ENCODE results near the gene MRPS16.

Gene MRPS16

DNA sequence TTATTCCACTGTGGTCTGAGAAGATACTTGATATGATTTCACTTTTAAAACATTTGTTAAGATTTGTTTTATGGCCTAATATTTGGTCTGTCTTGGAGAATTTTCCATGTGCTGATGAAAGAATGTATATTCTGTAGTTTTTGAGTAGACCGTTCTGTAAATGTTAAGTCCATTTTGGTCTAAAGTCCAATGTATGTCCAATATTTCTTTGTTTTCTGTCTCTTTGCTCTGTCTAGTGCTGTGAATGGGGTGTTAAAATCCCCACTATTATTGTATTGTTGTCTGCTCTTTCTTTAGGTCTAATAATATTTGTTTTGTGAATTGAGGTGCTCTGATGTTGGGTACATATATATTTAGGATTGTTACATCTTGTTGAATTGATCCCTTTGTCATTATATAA lies 36.7 kb downstream of the MRPS16 start:
- H4K8ac ChIP-seq (ENCODE audit: low read depth, low read length), result no peak overlapping the region
- DNase-seq, result no peak
- H3K9ac ChIP-seq (ENCODE audit: low read length), result no peak overlapping the region
- H2BK120ac ChIP-seq (ENCODE audit: insufficient read depth, low read length, poor library complexity), result no peak overlapping the region
- H3K27ac ChIP-seq (ENCODE audit: low read depth, low read length), result no peak overlapping the region
- no peak overlapping the region for H4K91ac ChIP-seq (ENCODE audit: low read depth, low read length)
- H4K12ac ChIP-seq (ENCODE audit: low read depth, low read length), result no peak overlapping the region
- H2BK5ac ChIP-seq (ENCODE audit: low read depth, low read length, poor library complexity), result no peak overlapping the region
- no peak overlapping the region for H2AFZ ChIP-seq (ENCODE audit: insufficient read depth, low read length, poor library complexity)
- H3K23ac ChIP-seq (ENCODE audit: low read length), result no peak overlapping the region
- no peak overlapping the region for H3K14ac ChIP-seq (ENCODE audit: low read length)
- H3K18ac ChIP-seq (ENCODE audit: low read length), result no peak overlapping the region
- H3K4ac ChIP-seq (ENCODE audit: low read depth, low read length), result no peak overlapping the region
- no peak overlapping the region for H2AK5ac ChIP-seq (ENCODE audit: low read length)
- H3K36me3 ChIP-seq (ENCODE audit: control insufficient read depth in 1 of 2, insufficient read depth in 2 of 2, low read length in 2 of 2), result peaks cover 0 to 7% of the 10 kb centered on the region in 2 experiments
- WGBS (ENCODE audit: extremely low coverage, insufficient coverage, insufficient read length), result no CpG with 5 or more reads among the region's 1 CpG
- H3K27me3 ChIP-seq (ENCODE audit: insufficient read depth, low read length), result no peaks in the 10 kb centered on the region
- no peaks in the 10 kb centered on the region for H3K4me1 ChIP-seq (ENCODE audit: control insufficient read depth in 1 of 2, insufficient read depth in 2 of 2, low read length in 2 of 2)
- H3K4me2 ChIP-seq (ENCODE audit: low read length), result no peak overlapping the region
- no peaks in the 10 kb centered on the region for H3K9me3 ChIP-seq (ENCODE audit: insufficient read depth, low read depth, low read length)
- H3K79me1 ChIP-seq (ENCODE audit: low read length), result no peaks in the 10 kb centered on the region
- H3K4me3 ChIP-seq (ENCODE audit: low read depth, low read length), result no peak overlapping the region
- H3K79me2 ChIP-seq (ENCODE audit: control insufficient read depth, insufficient read depth, low read length, poor library complexity), result no peaks in the 10 kb centered on the region
- H2BK12ac ChIP-seq (ENCODE audit: low read length), result no peak overlapping the region

DNA sequence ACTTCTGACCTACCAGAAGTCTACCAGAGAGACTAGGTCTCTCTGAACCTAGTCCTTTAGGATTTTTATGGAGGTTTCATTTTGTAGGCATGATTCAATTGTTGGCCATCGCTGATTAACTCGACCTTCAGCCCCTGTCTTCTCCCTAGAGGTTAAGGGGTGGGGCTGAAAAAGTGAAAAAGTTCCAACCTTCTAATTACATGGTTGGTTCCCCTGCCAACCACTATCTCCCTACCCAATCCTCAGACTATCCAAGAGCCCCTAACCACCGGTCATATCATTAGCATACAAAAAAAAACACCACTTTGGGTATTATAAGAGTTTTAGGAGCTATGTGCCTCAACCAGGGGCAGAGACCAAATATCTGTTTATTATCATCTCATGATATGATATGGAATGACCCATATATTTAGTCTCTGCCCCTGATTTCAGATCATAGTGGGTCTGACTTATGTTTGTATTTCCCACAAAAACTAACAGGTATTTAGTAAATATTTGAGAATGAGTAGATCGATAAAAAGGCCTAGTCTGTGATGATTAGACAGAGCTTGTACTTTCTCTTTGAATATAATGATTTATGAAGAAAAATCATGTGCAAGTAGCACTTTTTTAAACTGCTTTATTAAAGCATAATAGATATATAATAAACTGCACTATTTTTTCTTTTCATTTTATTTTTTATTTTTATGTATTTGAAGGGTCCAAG lies 41.2 kb downstream of the MRPS16 start:
- Histone ChIP-seq H4K8ac (ENCODE audit: low read depth, low read length) (no peak overlapping the region), H3K9ac (ENCODE audit: low read length) (no peak overlapping the region), H3K9me3 (ENCODE audit: insufficient read depth, low read depth, low read length) (peaks cover 2% of the 10 kb centered on the region), H3K79me2 (ENCODE audit: control insufficient read depth, insufficient read depth, low read length, poor library complexity) (no peaks in the 10 kb centered on the region), H3K23ac (ENCODE audit: low read length) (no peak overlapping the region), H3K4me2 (ENCODE audit: low read length) (no peak overlapping the region), H2AK5ac (ENCODE audit: low read length) (no peak overlapping the region), H4K91ac (ENCODE audit: low read depth, low read length) (no peak overlapping the region), H3K79me1 (ENCODE audit: low read length) (no peaks in the 10 kb centered on the region), H2BK120ac (ENCODE audit: insufficient read depth, low read length, poor library complexity) (no peak overlapping the region), H3K4me1 (ENCODE audit: control insufficient read depth in 1 of 2, insufficient read depth in 2 of 2, low read length in 2 of 2) (no peaks in the 10 kb centered on the region), H2BK12ac (ENCODE audit: low read length) (no peak overlapping the region), H3K14ac (ENCODE audit: low read length) (no peak overlapping the region), H2AFZ (ENCODE audit: insufficient read depth, low read length, poor library complexity) (no peak overlapping the region), H3K27ac (ENCODE audit: low read depth, low read length) (no peak overlapping the region), H2BK5ac (ENCODE audit: low read depth, low read length, poor library complexity) (no peak overlapping the region), H3K18ac (ENCODE audit: low read length) (no peak overlapping the region), H3K36me3 (ENCODE audit: control insufficient read depth in 1 of 2, insufficient read depth in 2 of 2, low read length in 2 of 2) (peaks cover 6 to 9% of the 10 kb centered on the region in 2 experiments), H3K4me3 (ENCODE audit: low read depth, low read length) (no peak overlapping the region), H3K27me3 (ENCODE audit: insufficient read depth, low read length) (no peaks in the 10 kb centered on the region), H3K4ac (ENCODE audit: low read depth, low read length) (no peak overlapping the region), H4K12ac (ENCODE audit: low read depth, low read length) (no peak overlapping the region)
- DNase-seq, result no peak
- no CpG with 5 or more reads among the region's 4 CpGs for WGBS (ENCODE audit: extremely low coverage, insufficient coverage, insufficient read length)

DNA sequence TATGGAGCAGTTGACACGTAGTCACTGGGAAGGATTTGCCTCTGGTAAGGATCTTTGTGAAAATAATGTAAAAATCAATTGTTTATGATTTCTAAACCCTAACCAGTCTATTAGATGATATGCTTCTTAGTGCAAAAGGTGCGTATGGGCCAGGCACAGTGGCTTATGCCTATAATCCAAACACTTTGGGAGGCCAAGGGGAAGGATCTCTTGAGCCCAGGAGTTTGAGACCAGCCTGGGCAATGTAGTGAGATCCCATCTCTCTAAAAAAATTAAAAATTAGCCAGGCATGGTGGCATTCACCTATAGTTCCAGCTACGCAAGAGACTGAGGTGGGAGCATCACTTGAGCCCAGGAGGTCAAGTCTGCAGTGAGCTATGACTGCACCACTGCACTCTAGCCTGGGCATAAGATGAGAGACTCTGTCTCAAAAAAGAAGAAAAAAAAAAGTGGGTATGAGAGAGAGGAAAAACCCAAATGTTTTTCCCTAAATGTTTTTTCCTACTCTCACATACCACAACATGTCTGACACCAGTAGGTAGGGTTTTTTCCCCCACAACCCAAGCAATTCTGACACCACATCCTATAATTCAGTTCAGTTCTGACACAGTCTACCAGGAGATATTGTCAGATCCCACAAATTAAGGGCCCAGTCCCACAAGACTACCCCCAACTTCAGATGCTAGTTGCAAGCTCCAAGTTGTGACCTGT lies 41.9 kb downstream of the MRPS16 start:
- Histone ChIP-seq H3K4ac (ENCODE audit: low read depth, low read length) (no peak overlapping the region), H3K36me3 (ENCODE audit: control insufficient read depth in 1 of 2, insufficient read depth in 2 of 2, low read length in 2 of 2) (peaks cover 6 to 9% of the 10 kb centered on the region in 2 experiments), H3K4me1 (ENCODE audit: control insufficient read depth in 1 of 2, insufficient read depth in 2 of 2, low read length in 2 of 2) (no peaks in the 10 kb centered on the region), H2BK12ac (ENCODE audit: low read length) (no peak overlapping the region), H3K79me1 (ENCODE audit: low read length) (no peaks in the 10 kb centered on the region), H3K4me3 (ENCODE audit: low read depth, low read length) (no peak overlapping the region), H2AK5ac (ENCODE audit: low read length) (no peak overlapping the region), H4K91ac (ENCODE audit: low read depth, low read length) (no peak overlapping the region), H2BK120ac (ENCODE audit: insufficient read depth, low read length, poor library complexity) (no peak overlapping the region), H4K12ac (ENCODE audit: low read depth, low read length) (no peak overlapping the region), H3K79me2 (ENCODE audit: control insufficient read depth, insufficient read depth, low read length, poor library complexity) (no peaks in the 10 kb centered on the region), H3K14ac (ENCODE audit: low read length) (no peak overlapping the region), H3K9ac (ENCODE audit: low read length) (no peak overlapping the region), H3K4me2 (ENCODE audit: low read length) (no peak overlapping the region), H3K27me3 (ENCODE audit: insufficient read depth, low read length) (no peaks in the 10 kb centered on the region), H3K23ac (ENCODE audit: low read length) (no peak overlapping the region), H3K18ac (ENCODE audit: low read length) (no peak overlapping the region), H3K27ac (ENCODE audit: low read depth, low read length) (no peak overlapping the region), H2AFZ (ENCODE audit: insufficient read depth, low read length, poor library complexity) (no peak overlapping the region), H2BK5ac (ENCODE audit: low read depth, low read length, poor library complexity) (no peak overlapping the region), H4K8ac (ENCODE audit: low read depth, low read length) (no peak overlapping the region), H3K9me3 (ENCODE audit: insufficient read depth, low read depth, low read length) (peaks cover 2% of the 10 kb centered on the region)
- WGBS (ENCODE audit: extremely low coverage, insufficient coverage, insufficient read length), result no CpG with 5 or more reads among the region's 3 CpGs
- no peak for DNase-seq

DNA sequence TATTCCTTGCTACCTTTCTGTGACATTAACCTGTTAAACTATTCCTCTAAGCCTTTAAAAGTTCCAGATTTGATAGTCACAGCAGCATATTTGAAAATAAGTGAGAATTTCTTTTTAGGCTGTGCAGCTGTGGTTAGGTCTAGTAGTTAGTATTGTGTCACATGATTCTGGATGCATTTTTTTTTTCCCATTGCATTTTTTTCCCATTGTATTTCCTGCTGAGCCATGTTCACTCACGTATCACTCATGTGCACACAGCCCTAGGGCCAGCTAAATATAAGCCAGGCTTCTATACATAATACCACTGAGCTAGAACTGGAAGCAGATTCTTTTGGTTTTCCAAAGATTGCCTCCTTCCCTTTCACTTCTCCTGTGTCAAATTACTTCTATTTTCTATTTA lies 42.7 kb downstream of the MRPS16 start:
- no CpG with 5 or more reads among the region's 1 CpG for WGBS (ENCODE audit: extremely low coverage, insufficient coverage, insufficient read length)
- H2BK5ac ChIP-seq (ENCODE audit: low read depth, low read length, poor library complexity), result no peak overlapping the region
- no peak overlapping the region for H3K4ac ChIP-seq (ENCODE audit: low read depth, low read length)
- H3K14ac ChIP-seq (ENCODE audit: low read length), result no peak overlapping the region
- H2BK120ac ChIP-seq (ENCODE audit: insufficient read depth, low read length, poor library complexity), result no peak overlapping the region
- H3K9me3 ChIP-seq (ENCODE audit: insufficient read depth, low read depth, low read length), result peaks cover 2% of the 10 kb centered on the region
- H4K91ac ChIP-seq (ENCODE audit: low read depth, low read length), result no peak overlapping the region
- H3K27ac ChIP-seq (ENCODE audit: low read depth, low read length), result no peak overlapping the region
- no peak overlapping the region for H3K4me3 ChIP-seq (ENCODE audit: low read depth, low read length)
- no peak overlapping the region for H3K4me2 ChIP-seq (ENCODE audit: low read length)
- no peaks in the 10 kb centered on the region for H3K79me1 ChIP-seq (ENCODE audit: low read length)
- H3K18ac ChIP-seq (ENCODE audit: low read length), result no peak overlapping the region
- no peak overlapping the region for H3K23ac ChIP-seq (ENCODE audit: low read length)
- no peak overlapping the region for H2BK12ac ChIP-seq (ENCODE audit: low read length)
- no peaks in the 10 kb centered on the region for H3K79me2 ChIP-seq (ENCODE audit: control insufficient read depth, insufficient read depth, low read length, poor library complexity)
- no peaks in the 10 kb centered on the region for H3K27me3 ChIP-seq (ENCODE audit: insufficient read depth, low read length)
- no peak overlapping the region for H4K8ac ChIP-seq (ENCODE audit: low read depth, low read length)
- no peak overlapping the region for H2AK5ac ChIP-seq (ENCODE audit: low read length)
- no peak overlapping the region for H2AFZ ChIP-seq (ENCODE audit: insufficient read depth, low read length, poor library complexity)
- peaks cover 6 to 9% of the 10 kb centered on the region in 2 experiments for H3K36me3 ChIP-seq (ENCODE audit: control insufficient read depth in 1 of 2, insufficient read depth in 2 of 2, low read length in 2 of 2)
- no peaks in the 10 kb centered on the region for H3K4me1 ChIP-seq (ENCODE audit: control insufficient read depth in 1 of 2, insufficient read depth in 2 of 2, low read length in 2 of 2)
- no peak overlapping the region for H3K9ac ChIP-seq (ENCODE audit: low read length)
- H4K12ac ChIP-seq (ENCODE audit: low read depth, low read length), result no peak overlapping the region
- no peak for DNase-seq

All from trophoblast cell (in vitro differentiated cells and primary cell).